GM11168 (cell line): Measurements from ENCODE around the gene DYNC1H1.

Experiments
- in situ Hi-C: fragments of 300-500 bp; cut with MboI; formaldehyde crosslinking; loops from one replicate; pipeline ENCODE4 v1.12.0; 2022; ENCODE audit warnings: low sequenced_read_pairs; ENCODE audit not compliant: unreplicated experiment

Gene DYNC1H1

DNA sequence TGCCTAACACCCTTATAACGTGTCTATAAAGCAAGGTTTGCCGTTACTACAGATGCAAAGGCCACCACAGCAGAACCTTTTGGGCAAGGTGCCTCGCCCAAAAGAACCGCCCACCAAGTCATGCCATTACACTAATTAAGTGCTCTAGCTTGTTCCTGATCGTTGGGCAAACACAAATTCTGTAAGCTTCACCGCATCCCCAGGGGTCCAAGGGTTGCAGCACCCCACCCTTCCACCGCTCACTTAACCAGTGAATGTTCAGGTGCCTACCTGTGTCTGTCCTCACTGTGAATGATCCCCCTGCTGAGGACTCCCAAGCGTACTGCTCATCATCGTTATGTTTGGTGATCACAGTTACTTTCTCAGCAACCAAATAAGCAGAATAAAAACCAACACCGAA, 121.1 kb downstream of the DYNC1H1 start:
- in situ Hi-C loops = no loop called here

- in situ Hi-C loops = no loop called here
These were observed 121.8 kb downstream of the DYNC1H1 start for GRCh38 chr14:102085948-102086708.

DNA sequence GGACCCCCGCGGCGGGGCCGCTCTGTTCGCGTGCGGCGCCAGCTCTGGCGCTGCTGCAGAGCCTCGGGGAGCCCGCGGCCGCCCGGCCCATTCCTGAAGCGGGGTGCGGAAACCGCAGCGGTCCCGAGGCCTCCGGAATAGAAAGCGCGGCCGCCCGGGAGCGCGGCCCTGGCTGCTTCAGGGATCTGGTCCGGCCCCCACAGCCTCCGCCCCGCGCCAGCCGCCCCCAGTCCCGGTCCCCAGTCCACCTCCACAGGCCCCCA, 122.3 kb downstream of the DYNC1H1 start:
- in situ Hi-C loops = no loop called here

DNA sequence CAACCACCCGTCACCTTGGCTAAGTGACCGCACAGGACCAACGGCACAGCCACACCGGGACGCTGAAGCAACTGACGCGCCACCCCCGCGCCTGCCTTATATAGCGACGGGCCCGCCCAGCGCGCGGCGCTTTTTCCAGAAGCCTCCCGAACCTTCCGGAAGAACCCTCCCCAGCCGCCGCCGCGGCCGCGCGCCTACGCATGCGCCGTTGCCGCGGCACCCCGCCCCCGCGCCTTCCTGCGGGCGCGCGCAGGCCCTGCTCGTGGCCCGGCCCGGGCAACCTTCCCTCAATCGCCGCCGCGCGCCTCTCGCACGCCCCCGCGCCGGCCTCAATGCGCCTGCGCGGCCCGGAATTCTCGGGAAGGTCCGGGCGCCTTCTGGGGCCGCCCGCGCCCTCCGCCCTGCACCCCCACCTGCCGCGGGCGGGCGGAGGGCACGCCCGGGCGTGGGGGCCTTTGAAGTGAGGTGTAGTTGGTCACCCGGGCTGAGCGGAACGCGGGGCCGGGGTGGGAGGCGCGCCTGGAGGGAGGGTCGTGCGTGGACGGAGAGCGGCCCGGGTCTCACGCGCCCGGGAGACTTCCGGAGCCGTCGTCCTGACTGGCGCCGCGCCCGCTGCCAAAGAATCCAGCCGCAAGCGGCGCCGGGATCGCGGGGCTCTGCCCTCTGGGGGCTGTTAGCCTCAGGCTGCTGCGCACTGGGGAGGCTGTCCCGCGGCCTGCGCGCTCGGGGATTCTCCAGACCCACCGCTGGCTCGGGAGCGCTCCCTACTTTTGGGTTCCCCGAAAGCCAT, 122.8 kb downstream of the DYNC1H1 start, which contains the start of gene HSP90AA1:
Gene HSP90AA1, minus strand, starts transcription at position 73 of the 790 bp plus-strand sequence. CDS start 666 bp downstream, outside the sequence.
- in situ Hi-C loops = no loop called here

- in situ Hi-C loops = no loop called here
These were observed 123.3 kb downstream of the DYNC1H1 start for GRCh38 chr14:102087762-102088011.

DNA sequence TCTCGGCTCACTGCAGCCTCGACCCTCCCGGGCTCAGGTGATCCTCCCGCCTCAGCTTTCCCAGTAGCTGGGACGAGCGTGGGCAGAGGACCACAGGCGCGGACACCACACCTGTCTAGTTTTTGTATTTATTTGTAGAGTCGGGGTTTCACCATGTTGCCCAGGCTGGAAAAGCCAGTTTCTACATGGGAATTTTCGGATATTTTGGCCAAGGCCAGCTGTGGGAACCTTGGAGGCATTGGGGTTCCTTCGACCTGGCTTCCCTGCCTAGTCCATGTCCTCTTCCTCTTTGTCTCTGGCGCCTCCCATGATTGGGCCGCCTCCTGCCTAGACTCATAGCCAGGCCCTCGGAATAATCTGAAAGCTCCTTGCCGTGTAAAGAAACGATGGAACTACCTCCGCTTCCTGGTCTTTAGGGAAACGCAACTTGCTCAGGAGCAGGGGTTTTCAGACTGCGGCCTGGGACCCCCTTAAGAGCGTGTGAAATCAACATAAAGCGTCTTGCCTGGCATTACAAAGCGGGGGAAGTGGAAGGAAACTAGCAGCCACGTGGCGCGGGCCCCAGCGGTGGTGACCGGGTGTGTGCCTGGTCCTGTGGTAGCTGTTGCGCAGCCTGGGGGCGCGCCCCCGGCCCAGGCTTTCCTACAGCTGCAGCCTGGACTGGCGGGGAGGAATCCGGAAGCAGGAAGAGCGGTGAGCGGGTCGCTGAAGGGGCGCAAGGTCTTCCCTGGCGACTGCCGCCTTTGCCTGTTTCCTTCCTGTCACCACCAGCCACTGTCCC, 123.8 kb downstream of the DYNC1H1 start:
- in situ Hi-C loops = no loop called here

DNA sequence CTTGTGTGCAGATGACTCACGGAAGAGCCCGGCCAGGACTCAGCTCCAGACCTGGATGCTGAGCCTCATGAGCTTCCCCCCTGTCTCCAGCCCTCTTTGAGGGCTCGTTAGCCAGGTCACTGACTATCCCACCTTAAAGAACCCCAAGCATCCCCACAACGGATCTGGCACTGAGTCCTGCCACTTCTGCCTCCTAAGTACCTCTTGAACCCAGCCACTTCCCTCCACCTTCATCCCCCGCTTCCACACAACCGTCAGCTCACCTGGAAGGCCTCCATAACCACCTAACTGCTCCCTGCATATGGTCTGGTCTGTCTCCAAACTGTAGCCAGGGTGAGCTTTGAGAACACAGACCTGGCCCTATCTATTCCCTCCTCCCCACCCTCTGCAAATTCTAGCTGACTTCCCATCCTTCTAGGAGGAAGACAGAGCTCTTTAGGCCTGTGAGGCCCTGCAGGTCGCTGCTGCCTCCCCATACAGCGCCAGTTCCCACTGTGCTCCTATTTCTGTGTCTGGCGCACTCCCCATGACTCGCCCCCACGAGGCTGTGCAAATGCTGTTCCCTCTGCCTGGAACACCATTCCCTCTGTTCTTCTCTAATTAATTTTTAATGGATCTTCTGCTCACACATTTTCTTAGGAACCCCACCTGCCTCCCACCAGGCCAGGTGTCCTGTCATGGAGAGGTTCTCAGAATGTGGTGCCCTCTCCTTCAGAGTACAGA, 125.4 kb downstream of the DYNC1H1 start:
- in situ Hi-C loops = no loop called here

GRCh38 chr14:102090713-102091112, 126.3 kb downstream of the DYNC1H1 start:
- in situ Hi-C loops = no loop called here

DNA sequence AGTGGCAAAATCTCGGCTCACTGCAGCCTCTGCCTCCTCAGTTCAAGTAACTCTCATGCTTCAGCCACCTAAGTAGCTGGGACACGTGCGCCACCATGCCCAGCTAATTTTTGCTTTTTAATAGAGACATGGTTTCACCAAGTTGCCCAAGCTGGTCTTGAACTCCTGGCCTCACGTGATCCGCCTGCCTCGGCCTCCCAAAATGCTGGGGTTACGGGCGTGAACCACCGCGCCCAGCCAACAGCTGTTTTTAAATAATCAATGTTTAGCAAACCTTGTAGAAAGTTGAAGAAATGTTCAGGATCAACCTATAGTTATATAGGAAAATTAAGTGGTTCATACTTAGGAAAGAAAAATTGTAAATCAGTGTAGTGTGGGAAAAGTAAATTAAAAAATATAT, 128.4 kb downstream of the DYNC1H1 start:
- in situ Hi-C loops = no loop called here

DNA sequence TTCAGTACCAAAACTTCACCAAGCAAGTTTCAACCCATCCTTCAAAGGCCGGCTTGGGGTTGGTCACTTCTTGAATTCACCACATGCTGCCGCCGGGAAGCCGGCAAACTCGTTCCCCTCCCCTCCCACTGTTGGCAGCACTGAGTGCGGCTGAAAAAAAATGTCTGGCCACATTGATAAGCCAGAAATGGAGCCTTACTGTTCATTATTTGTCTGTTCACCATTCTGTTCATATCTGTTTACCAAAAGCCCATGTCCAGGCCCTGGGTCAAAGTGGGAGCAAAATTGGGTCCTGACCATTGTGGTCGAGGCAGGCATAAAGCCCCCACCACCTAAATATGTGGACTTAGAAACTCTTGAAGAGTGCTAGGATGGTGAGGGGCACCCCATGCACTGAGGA, 129.7 kb downstream of the DYNC1H1 start:
- in situ Hi-C loops = no loop called here

DNA sequence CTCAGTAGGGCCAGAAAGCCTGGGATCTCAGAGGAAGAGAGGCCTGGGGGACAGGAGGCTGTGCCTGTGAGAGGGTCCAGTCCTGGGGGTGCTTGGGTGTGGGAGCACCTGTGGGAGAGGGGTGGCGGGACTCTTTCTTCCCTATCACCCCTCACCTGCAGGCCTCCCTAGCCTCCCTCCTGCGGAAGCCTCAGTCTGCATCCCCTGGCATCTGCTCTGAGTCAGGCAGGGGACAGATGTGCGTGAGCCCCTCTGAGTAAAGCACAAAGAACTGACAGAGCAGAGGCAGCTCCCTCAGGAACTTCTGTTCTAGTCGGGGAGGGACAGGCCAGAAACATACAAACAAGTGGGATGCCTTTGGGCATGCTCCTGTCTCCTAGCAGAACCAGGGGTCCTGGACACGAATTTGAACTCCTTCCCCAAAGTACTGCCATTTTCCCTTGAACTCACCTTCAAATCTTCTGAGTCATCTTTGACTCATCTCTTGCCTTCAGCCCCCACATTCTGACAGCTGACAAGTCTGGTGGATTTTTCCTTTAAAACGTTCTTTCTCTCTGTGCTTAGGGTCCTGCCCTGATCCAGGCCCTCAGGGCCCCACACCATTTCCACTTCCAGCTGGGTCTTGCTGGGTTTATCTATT, 131.0 kb downstream of the DYNC1H1 start:
- in situ Hi-C loops = no loop called here

DNA sequence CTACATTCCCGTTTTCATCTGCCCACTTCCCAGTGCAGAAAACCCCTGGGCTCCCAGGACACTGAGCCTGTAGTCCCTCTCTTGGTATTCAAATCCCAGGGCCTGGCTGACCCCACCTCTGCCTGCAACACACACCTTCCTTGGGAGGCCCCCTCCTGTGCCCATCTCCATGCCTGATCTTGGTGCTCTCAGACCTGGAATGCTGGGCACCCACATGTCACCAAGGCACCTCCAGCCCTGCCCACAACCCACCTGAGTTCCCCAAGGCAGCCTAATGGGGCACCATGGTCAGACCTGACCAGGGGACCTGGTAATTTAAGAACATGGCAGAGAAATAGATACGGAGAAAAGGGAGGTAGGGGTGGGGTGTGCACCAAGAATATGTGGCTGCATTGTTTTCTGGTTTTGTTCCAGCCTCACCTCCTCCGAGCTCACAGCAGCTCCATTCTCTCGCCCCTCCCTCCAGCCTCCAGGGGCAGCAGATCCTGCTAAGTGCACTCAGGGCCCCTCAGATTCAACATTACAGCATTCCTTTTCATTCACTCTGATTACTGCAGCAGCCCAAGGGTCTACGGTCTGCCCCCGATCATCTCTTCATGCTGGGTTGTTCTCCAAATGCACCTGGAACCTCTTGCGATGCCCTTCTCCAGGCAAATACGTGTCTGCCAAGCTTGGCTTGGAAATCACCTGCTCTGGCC, 131.6 kb downstream of the DYNC1H1 start:
- in situ Hi-C loops = no loop called here

GRCh38 chr14:102096569-102097188, 132.3 kb downstream of the DYNC1H1 start:
- in situ Hi-C loops = no loop called here

- in situ Hi-C loops = no loop called here
These were observed 133.2 kb downstream of the DYNC1H1 start for GRCh38 chr14:102097441-102098135.

GRCh38 chr14:102103062-102103695, 138.8 kb downstream of the DYNC1H1 start:
- in situ Hi-C loops = no loop called here

DNA sequence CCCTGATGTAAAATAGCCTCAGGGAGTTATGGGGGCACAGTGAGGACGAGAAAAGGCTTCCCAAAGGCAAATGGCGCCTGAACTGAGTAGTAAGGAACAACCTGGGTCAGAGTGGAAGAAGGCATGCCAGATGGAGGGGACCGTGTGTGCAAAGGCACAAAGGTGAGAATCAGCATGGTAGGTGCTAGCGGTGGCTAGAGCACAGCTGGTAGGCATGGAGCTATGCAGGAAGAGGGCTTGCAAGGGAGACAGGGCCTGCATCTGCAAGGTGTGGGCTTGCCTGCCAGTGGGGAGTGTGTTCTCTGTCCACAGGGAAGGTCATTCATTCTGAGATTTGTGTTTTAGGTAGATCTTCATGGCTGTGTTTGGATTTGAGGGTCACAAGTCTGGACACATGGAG, 141.0 kb downstream of the DYNC1H1 start:
- in situ Hi-C loops = no loop called here
